ENCODE data around the gene MBD5. TPM values are rescaled to one million over a fixed set of nuclear protein-coding genes. Genes with fewer than 3 reads are reported as not detected.

The MBD5 gene
- total RNA-seq, 1 donor from 2014 or later: 59.3 TPM

DNA sequence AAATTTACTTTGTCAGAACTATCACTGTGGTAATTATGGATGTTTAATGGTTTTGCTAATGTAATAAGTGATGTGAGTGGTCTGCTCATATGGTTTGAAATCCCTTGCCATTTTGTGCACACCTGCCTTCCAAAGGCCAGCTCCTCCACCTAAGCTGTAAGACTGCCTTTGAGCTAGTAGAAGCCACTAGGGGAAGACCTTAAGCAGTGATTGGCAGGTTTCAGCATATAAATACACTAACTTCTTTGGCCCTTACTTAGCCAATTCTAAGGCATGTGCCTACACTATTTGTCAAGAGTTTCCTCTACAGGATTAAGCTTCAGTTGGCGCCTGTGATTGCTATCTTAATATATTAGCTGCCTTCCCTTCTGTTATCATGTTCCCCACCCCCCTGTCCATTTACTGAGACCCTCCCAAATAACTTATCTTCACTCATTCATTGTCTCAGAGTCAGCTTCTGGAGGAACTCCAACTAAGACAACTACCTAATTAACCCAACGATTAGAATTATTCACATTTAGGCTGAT is 141.1 kb downstream of the MBD5 start:
- Mint-ChIP-seq H3K27ac (ENCODE audit: unreplicated experiment) (no peak overlapping the region), H3K9me3 (ENCODE audit: unreplicated experiment) (no peaks in the 10 kb centered on the region), H3K27me3 (ENCODE audit: unreplicated experiment) (no peaks in the 10 kb centered on the region), H3K4me1 (ENCODE audit: unreplicated experiment) (no peaks in the 10 kb centered on the region), H3K36me3 (ENCODE audit: low read depth, unreplicated experiment) (no peaks in the 10 kb centered on the region), H3K4me3 (ENCODE audit: unreplicated experiment) (no peak overlapping the region)
- no peak for DNase-seq (ENCODE audit: low spot score)
- TF ChIP-seq, protein P1, sequence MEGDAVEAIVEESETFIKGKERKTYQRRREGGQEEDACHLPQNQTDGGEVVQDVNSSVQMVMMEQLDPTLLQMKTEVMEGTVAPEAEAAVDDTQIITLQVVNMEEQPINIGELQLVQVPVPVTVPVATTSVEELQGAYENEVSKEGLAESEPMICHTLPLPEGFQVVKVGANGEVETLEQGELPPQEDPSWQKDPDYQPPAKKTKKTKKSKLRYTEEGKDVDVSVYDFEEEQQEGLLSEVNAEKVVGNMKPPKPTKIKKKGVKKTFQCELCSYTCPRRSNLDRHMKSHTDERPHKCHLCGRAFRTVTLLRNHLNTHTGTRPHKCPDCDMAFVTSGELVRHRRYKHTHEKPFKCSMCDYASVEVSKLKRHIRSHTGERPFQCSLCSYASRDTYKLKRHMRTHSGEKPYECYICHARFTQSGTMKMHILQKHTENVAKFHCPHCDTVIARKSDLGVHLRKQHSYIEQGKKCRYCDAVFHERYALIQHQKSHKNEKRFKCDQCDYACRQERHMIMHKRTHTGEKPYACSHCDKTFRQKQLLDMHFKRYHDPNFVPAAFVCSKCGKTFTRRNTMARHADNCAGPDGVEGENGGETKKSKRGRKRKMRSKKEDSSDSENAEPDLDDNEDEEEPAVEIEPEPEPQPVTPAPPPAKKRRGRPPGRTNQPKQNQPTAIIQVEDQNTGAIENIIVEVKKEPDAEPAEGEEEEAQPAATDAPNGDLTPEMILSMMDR (IDR thresholded peaks at IDR 0.05; ENCODE audit: unreplicated experiment): no peak

DNA sequence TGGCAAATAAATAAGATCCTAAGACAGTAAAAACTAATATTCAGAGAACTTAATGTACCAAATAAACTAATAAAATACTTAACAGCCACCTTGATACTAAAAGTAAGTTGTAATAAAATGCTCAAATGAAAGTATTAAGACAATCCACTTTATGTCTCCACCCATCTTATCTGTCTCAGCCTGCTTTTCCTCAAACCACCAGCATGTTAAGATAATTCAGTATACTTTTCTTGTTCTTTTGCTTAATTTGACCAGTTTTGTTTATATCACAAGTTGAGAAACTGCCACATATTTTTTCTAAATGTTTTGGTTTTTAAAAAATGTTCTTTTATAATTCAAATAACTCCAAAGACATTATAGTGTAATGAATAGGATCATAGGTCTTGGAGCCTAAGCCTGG is 142.0 kb downstream of the MBD5 start:
- Mint-ChIP-seq H3K27me3 (ENCODE audit: unreplicated experiment) (no peaks in the 10 kb centered on the region), H3K9me3 (ENCODE audit: unreplicated experiment) (no peaks in the 10 kb centered on the region), H3K36me3 (ENCODE audit: low read depth, unreplicated experiment) (no peaks in the 10 kb centered on the region), H3K27ac (ENCODE audit: unreplicated experiment) (no peak overlapping the region), H3K4me3 (ENCODE audit: unreplicated experiment) (no peak overlapping the region), H3K4me1 (ENCODE audit: unreplicated experiment) (no peaks in the 10 kb centered on the region)
- no peak for DNase-seq (ENCODE audit: low spot score)
- TF ChIP-seq, protein P1 (IDR thresholded peaks at IDR 0.05; ENCODE audit: unreplicated experiment): no peak

DNA sequence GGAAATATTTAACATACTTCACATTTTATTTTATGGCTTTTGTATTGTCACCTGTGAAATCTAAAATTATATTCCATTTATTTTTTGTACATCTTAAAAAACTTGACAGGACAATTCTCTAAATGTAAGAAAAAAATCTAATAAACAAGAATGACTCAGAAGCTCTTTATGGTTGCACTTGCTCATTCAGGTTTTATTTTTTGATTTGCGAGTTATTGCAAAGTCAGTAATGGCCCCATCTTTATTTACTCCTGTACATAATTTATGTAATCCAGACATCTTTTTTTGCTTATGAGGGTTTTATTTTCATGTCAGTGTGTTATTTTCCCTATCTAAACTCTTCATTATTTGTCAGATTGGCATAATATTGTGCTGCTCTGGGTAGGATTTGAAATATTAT is 145.1 kb downstream of the MBD5 start:
- Mint-ChIP-seq H3K4me1 (ENCODE audit: unreplicated experiment) (peaks cover 4% of the 10 kb centered on the region), H3K27me3 (ENCODE audit: unreplicated experiment) (peaks cover 2% of the 10 kb centered on the region), H3K36me3 (ENCODE audit: low read depth, unreplicated experiment) (no peaks in the 10 kb centered on the region), H3K4me3 (ENCODE audit: unreplicated experiment) (no peak overlapping the region), H3K9me3 (ENCODE audit: unreplicated experiment) (no peaks in the 10 kb centered on the region), H3K27ac (ENCODE audit: unreplicated experiment) (no peak overlapping the region)
- TF ChIP-seq, protein P1 (IDR thresholded peaks at IDR 0.05; ENCODE audit: unreplicated experiment): no peak
- no peak for DNase-seq (ENCODE audit: low spot score)

DNA sequence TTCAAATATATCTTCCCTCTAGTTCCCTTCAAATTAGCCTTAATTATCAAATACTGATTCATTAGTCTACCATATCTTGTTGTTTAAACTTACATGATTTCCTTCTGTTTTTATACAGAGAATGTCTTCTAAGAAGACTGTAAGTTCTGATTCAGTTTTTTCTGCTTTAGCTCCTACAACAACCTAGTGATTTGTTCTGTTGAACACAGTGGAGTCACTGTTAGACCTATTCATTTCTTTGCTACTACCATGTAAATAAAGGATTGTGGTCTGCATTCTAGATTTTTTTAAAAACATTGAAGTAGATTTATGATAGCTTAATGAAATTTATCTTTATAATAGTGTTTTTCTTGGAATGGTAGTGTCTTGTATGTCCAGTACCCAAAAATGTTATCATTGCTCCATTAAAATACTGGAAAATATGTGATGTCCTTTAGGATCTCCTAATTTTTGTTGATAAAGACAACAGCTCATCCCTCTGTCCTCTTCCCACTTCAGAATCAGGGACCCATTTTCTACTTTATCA is 146.4 kb downstream of the MBD5 start:
- DNase-seq (ENCODE audit: low spot score): no peak
- TF ChIP-seq, protein P1 (IDR thresholded peaks at IDR 0.05; ENCODE audit: unreplicated experiment): no peak
- peaks cover 2% of the 10 kb centered on the region for H3K27me3 Mint-ChIP-seq (ENCODE audit: unreplicated experiment)
- H3K27ac Mint-ChIP-seq (ENCODE audit: unreplicated experiment): no peak overlapping the region
- peaks cover 2% of the 10 kb centered on the region for H3K36me3 Mint-ChIP-seq (ENCODE audit: low read depth, unreplicated experiment)
- no peak overlapping the region for H3K4me3 Mint-ChIP-seq (ENCODE audit: unreplicated experiment)
- peaks cover 4% of the 10 kb centered on the region for H3K4me1 Mint-ChIP-seq (ENCODE audit: unreplicated experiment)
- H3K9me3 Mint-ChIP-seq (ENCODE audit: unreplicated experiment): no peaks in the 10 kb centered on the region

DNA sequence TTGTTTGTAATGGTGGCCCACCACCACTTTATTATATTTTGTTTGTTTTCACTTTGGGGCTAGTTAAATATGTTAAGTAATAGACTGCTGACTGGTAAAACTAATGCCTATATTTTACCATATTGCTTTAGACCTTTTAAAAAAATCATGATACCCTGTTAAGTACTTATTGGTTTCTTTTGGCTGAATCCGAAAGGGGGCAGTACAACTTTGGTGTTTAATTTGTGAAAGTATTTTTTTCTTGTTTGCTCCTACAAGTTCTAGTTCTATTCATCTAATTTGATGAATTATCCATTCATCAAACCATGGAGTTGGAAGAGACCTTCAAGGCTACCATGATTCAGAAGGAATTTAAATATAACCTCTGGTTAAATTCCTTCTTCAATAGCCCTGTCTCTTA is 147.0 kb downstream of the MBD5 start:
- Mint-ChIP-seq H3K9me3 (ENCODE audit: unreplicated experiment) (no peaks in the 10 kb centered on the region), H3K36me3 (ENCODE audit: low read depth, unreplicated experiment) (peaks cover 2% of the 10 kb centered on the region), H3K4me3 (ENCODE audit: unreplicated experiment) (no peak overlapping the region), H3K27me3 (ENCODE audit: unreplicated experiment) (peaks cover 2% of the 10 kb centered on the region), H3K27ac (ENCODE audit: unreplicated experiment) (no peak overlapping the region), H3K4me1 (ENCODE audit: unreplicated experiment) (peaks cover 4% of the 10 kb centered on the region)
- TF ChIP-seq, protein P1 (IDR thresholded peaks at IDR 0.05; ENCODE audit: unreplicated experiment): no peak
- DNase-seq (ENCODE audit: low spot score): no peak
